NCI-H748 (cell line): ENCODE results near the gene OR4D10.

Experiments
- DNase-seq: peaks from one replicate; lab custom pipeline; 2025; ENCODE audit not compliant: unreplicated experiment; lab: John Stamatoyannopoulos, UW

The OR4D10 gene

GRCh38 chr11:59523541-59523940 is 50.4 kb downstream of the OR4D10 start:
- no peak for DNase-seq

- no peak for DNase-seq
Measured at GRCh38 chr11:59528711-59529110, 55.6 kb downstream of the OR4D10 start.
